Hepatocyte (in vitro differentiated cells): ENCODE measurements around the gene HS6ST1.

Experiments
- CTCF ChIP-seq: fragments of 200-600 bp; sonication (generic); IDR thresholded peaks from 2 replicates; pipeline ENCODE4 v1.5.1; 2016; ENCODE audit warnings: antibody characterized with exemption, mild to moderate bottlenecking; ENCODE audit not compliant: poor library complexity
- EZH2phosphoT487 ChIP-seq: fragments of 200-600 bp; sonication (generic); IDR thresholded peaks from one replicate; pipeline ENCODE4 v1.6.1; 2018; ENCODE audit warnings: antibody characterized with exemption, mild to moderate bottlenecking, low read depth, moderate library complexity; ENCODE audit not compliant: unreplicated experiment, severe bottlenecking

- TF ChIP-seq CTCF (no peak), EZH2phosphoT487 (no peak)
Measured at GRCh38 chr2:128292599-128293425, 25.9 kb downstream of the HS6ST1 start.
